ENCODE measurements around the gene PLXNA2.

GRCh38 chr1:208161656-208162375 lies 82.4 kb downstream of the PLXNA2 start:
- TF ChIP-seq POLR2A (IDR thresholded peaks at IDR 0.05) (no peak), CTCF (IDR thresholded peaks at IDR 0.05) (no peak)
